HL-60 (cell line): ENCODE results near the gene E2F4.

ENCODE experiments used
- CTCF ChIP-seq: IDR thresholded peaks from one replicate; pipeline ENCODE4 v1.5.1; 2011; ENCODE audit warnings: low read length, control low read depth, inconsistent platforms; ENCODE audit not compliant: insufficient read depth
- GABPA ChIP-seq: IDR thresholded peaks from 2 replicates; pipeline ENCODE4 v1.6.1; 2012; ENCODE audit warnings: low read depth
- POLR2AphosphoS5 ChIP-seq: IDR thresholded peaks from 2 replicates; pipeline ENCODE4 v1.6.1; 2012; ENCODE audit warnings: low read depth
- SPI1 ChIP-seq: IDR thresholded peaks from 2 replicates; pipeline ENCODE4 v1.6.1; 2012; ENCODE audit warnings: low read depth, mild to moderate bottlenecking, borderline replicate concordance

GRCh38 chr16:67181346-67181745, 10.6 kb upstream of the E2F4 start:
- TF ChIP-seq CTCF (no peak), POLR2AphosphoS5 (no peak), GABPA (no peak), SPI1 (no peak)
